SK-N-SH treated with all-trans-retinoic acid at 6 μM for 48 hours (cell line): ENCODE measurements around the gene ST3GAL6.

Source experiments
- ATAC-seq: fragments of 200-7000 bp; cut with Tn5 transposase; 3 replicates; pipeline ENCODE4 v1.9.1; 2020; ENCODE audit warnings: mild to moderate bottlenecking, moderate library complexity
- ARNTL ChIP-seq: fragments of 450-650 bp; formaldehyde crosslinking; IDR thresholded peaks from 2 replicates; pipeline ENCODE4 v1.5.0; 2020; ENCODE audit warnings: low read depth, mild to moderate bottlenecking, moderate library complexity, borderline replicate concordance
- BACH2 ChIP-seq: fragments of 250-450 bp; sonication (Bioruptor Pico); IDR thresholded peaks from 2 replicates; pipeline ENCODE4 v1.9.0; 2021; ENCODE audit warnings: mild to moderate bottlenecking, borderline replicate concordance
- CSDC2 ChIP-seq: fragments of 250-450 bp; sonication (Bioruptor Pico); IDR thresholded peaks from 2 replicates; pipeline ENCODE4 v1.5.0; 2020; ENCODE audit warnings: mild to moderate bottlenecking, moderate library complexity
- ESRRG ChIP-seq: fragments of 250-450 bp; sonication (Bioruptor Pico); IDR thresholded peaks from 2 replicates; pipeline ENCODE4 v1.6.1; 2021; ENCODE audit warnings: mild to moderate bottlenecking
- GLIS3 ChIP-seq: fragments of 250-450 bp; sonication (Bioruptor Pico); IDR thresholded peaks from 2 replicates; pipeline ENCODE4 v1.5.0; 2020; ENCODE audit warnings: mild to moderate bottlenecking, moderate library complexity
- ISL1 ChIP-seq: fragments of 250-450 bp; sonication (Bioruptor Pico); IDR thresholded peaks from 2 replicates; pipeline ENCODE4 v2.1.2; 2022; ENCODE audit warnings: mild to moderate bottlenecking, moderate library complexity
- OSR1 ChIP-seq: fragments of 250-450 bp; sonication (Bioruptor Pico); IDR thresholded peaks from 2 replicates; pipeline ENCODE4 v1.8.0; 2022; ENCODE audit warnings: moderate library complexity, mild to moderate bottlenecking, inconsistent platforms
- PPARA ChIP-seq: fragments of 250-450 bp; sonication (Bioruptor Pico); IDR thresholded peaks from 2 replicates; pipeline ENCODE4 v1.5.0; 2020; ENCODE audit warnings: mild to moderate bottlenecking, borderline replicate concordance
- RARB ChIP-seq: fragments of 250-450 bp; sonication (Bioruptor Pico); IDR thresholded peaks from 2 replicates; pipeline ENCODE4 v1.8.0; 2021; ENCODE audit warnings: mild to moderate bottlenecking, moderate library complexity
- SNAI2 ChIP-seq: fragments of 250-450 bp; sonication (Bioruptor Pico); IDR thresholded peaks from 2 replicates; pipeline ENCODE4 v1.5.0; 2020; ENCODE audit warnings: mild to moderate bottlenecking, moderate library complexity
- TCF4 ChIP-seq: fragments of 250-450 bp; sonication (Bioruptor Pico); IDR thresholded peaks from 2 replicates; pipeline ENCODE4 v1.8.0; 2021; ENCODE audit warnings: mild to moderate bottlenecking, moderate library complexity, borderline replicate concordance
- TOX ChIP-seq: fragments of 250-450 bp; sonication (Bioruptor Pico); IDR thresholded peaks from 2 replicates; pipeline ENCODE4 v1.8.0; 2021; ENCODE audit warnings: mild to moderate bottlenecking, moderate library complexity, borderline replicate concordance
- ZC3H10 ChIP-seq: fragments of 250-450 bp; sonication (Bioruptor Pico); IDR thresholded peaks from 2 replicates; pipeline ENCODE4 v1.5.1; 2021; ENCODE audit warnings: mild to moderate bottlenecking, moderate library complexity
- ZFP3 ChIP-seq: fragments of 250-450 bp; sonication (Bioruptor Pico); IDR thresholded peaks from 2 replicates; pipeline ENCODE4 v1.5.0; 2020; ENCODE audit warnings: mild to moderate bottlenecking, moderate library complexity
- ZFP30 ChIP-seq: fragments of 450-650 bp; formaldehyde crosslinking; IDR thresholded peaks from 2 replicates; pipeline ENCODE4 v1.5.0; 2022; ENCODE audit warnings: mild to moderate bottlenecking, moderate library complexity
- ZNF565 ChIP-seq: fragments of 450-650 bp; formaldehyde crosslinking; conservative IDR thresholded peaks from 2 replicates; pipeline ENCODE4 v1.5.0; 2020; ENCODE audit warnings: low read depth, mild to moderate bottlenecking, moderate library complexity
- ZNF70 ChIP-seq: fragments of 450-650 bp; formaldehyde crosslinking; IDR thresholded peaks from 2 replicates; pipeline ENCODE4 v1.5.0; 2020; ENCODE audit warnings: mild to moderate bottlenecking, moderate library complexity
- ZNF8 ChIP-seq: fragments of 450-650 bp; formaldehyde crosslinking; IDR thresholded peaks from 2 replicates; pipeline ENCODE4 v1.5.0; 2020; ENCODE audit warnings: mild to moderate bottlenecking, moderate library complexity
- TF ChIP-seq, protein P1 (sequence below): fragments of 250-450 bp; sonication (Bioruptor Pico); IDR thresholded peaks from 2 replicates; pipeline ENCODE4 v1.8.0; 2021; ENCODE audit warnings: low read depth, mild to moderate bottlenecking, moderate library complexity, borderline replicate concordance
- TF ChIP-seq, protein P2 (sequence below): fragments of 250-450 bp; sonication (Bioruptor Pico); IDR thresholded peaks from 2 replicates; pipeline ENCODE4 v1.5.1; 2020; ENCODE audit warnings: low read depth, mild to moderate bottlenecking, moderate library complexity
- TF ChIP-seq, protein P3 (sequence below): fragments of 250-450 bp; sonication (Bioruptor Pico); IDR thresholded peaks from 2 replicates; pipeline ENCODE4 v1.5.1; 2021; ENCODE audit warnings: mild to moderate bottlenecking, moderate library complexity
- TF ChIP-seq, protein P4 (sequence below): fragments of 250-450 bp; sonication (Bioruptor Pico); IDR thresholded peaks from 2 replicates; pipeline ENCODE4 v1.5.0; 2020; ENCODE audit warnings: mild to moderate bottlenecking, moderate library complexity
- TF ChIP-seq, protein P5 (sequence below): fragments of 250-450 bp; sonication (Bioruptor Pico); IDR thresholded peaks from 2 replicates; pipeline ENCODE4 v1.8.0; 2020; ENCODE audit warnings: mild to moderate bottlenecking, moderate library complexity, borderline replicate concordance

ST3GAL6 gene

GRCh38 chr3:98728672-98729071 lies 34.5 kb upstream of the ST3GAL6 start:
- ATAC-seq = no peak
- no peak for TF ChIP-seq RARB
- no peak for TF ChIP-seq ZNF565 (CRISPR knock-in tag)
- no peak for TF ChIP-seq ZC3H10 (CRISPR knock-in tag)
- no peak for TF ChIP-seq TCF4 (CRISPR knock-in tag)
- TF ChIP-seq, protein P1, sequence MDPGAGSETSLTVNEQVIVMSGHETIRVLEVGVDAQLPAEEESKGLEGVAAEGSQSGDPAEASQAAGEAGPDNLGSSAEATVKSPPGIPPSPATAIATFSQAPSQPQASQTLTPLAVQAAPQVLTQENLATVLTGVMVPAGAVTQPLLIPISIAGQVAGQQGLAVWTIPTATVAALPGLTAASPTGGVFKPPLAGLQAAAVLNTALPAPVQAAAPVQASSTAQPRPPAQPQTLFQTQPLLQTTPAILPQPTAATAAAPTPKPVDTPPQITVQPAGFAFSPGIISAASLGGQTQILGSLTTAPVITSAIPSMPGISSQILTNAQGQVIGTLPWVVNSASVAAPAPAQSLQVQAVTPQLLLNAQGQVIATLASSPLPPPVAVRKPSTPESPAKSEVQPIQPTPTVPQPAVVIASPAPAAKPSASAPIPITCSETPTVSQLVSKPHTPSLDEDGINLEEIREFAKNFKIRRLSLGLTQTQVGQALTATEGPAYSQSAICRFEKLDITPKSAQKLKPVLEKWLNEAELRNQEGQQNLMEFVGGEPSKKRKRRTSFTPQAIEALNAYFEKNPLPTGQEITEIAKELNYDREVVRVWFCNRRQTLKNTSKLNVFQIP (CRISPR knock-in tag) = no peak
- TF ChIP-seq PPARA = no peak
- no peak for TF ChIP-seq ZNF70 (CRISPR knock-in tag)
- no peak for TF ChIP-seq ZFP3 (CRISPR knock-in tag)
- TF ChIP-seq, protein P2, sequence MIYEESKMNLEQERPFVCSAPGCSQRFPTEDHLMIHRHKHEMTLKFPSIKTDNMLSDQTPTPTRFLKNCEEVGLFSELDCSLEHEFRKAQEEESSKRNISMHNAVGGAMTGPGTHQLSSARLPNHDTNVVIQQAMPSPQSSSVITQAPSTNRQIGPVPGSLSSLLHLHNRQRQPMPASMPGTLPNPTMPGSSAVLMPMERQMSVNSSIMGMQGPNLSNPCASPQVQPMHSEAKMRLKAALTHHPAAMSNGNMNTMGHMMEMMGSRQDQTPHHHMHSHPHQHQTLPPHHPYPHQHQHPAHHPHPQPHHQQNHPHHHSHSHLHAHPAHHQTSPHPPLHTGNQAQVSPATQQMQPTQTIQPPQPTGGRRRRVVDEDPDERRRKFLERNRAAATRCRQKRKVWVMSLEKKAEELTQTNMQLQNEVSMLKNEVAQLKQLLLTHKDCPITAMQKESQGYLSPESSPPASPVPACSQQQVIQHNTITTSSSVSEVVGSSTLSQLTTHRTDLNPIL (CRISPR knock-in tag) = no peak
- TF ChIP-seq, protein P3, sequence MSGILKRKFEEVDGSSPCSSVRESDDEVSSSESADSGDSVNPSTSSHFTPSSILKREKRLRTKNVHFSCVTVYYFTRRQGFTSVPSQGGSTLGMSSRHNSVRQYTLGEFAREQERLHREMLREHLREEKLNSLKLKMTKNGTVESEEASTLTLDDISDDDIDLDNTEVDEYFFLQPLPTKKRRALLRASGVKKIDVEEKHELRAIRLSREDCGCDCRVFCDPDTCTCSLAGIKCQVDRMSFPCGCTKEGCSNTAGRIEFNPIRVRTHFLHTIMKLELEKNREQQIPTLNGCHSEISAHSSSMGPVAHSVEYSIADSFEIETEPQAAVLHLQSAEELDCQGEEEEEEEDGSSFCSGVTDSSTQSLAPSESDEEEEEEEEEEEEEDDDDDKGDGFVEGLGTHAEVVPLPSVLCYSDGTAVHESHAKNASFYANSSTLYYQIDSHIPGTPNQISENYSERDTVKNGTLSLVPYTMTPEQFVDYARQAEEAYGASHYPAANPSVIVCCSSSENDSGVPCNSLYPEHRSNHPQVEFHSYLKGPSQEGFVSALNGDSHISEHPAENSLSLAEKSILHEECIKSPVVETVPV (CRISPR knock-in tag) = no peak
- TF ChIP-seq TOX = no peak
- TF ChIP-seq ZNF8 = no peak
- TF ChIP-seq, protein P4, sequence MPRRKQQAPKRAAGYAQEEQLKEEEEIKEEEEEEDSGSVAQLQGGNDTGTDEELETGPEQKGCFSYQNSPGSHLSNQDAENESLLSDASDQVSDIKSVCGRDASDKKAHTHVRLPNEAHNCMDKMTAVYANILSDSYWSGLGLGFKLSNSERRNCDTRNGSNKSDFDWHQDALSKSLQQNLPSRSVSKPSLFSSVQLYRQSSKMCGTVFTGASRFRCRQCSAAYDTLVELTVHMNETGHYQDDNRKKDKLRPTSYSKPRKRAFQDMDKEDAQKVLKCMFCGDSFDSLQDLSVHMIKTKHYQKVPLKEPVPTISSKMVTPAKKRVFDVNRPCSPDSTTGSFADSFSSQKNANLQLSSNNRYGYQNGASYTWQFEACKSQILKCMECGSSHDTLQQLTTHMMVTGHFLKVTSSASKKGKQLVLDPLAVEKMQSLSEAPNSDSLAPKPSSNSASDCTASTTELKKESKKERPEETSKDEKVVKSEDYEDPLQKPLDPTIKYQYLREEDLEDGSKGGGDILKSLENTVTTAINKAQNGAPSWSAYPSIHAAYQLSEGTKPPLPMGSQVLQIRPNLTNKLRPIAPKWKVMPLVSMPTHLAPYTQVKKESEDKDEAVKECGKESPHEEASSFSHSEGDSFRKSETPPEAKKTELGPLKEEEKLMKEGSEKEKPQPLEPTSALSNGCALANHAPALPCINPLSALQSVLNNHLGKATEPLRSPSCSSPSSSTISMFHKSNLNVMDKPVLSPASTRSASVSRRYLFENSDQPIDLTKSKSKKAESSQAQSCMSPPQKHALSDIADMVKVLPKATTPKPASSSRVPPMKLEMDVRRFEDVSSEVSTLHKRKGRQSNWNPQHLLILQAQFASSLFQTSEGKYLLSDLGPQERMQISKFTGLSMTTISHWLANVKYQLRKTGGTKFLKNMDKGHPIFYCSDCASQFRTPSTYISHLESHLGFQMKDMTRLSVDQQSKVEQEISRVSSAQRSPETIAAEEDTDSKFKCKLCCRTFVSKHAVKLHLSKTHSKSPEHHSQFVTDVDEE (CRISPR knock-in tag) = no peak
- no peak for TF ChIP-seq ESRRG (CRISPR knock-in tag)
- TF ChIP-seq GLIS3 (CRISPR knock-in tag) = no peak
- no peak for TF ChIP-seq ZFP30 (CRISPR knock-in tag)
- no peak for TF ChIP-seq BACH2 (CRISPR knock-in tag)
- TF ChIP-seq ISL1 (CRISPR knock-in tag) = no peak
- no peak for TF ChIP-seq OSR1 (CRISPR knock-in tag)
- no peak for TF ChIP-seq SNAI2
- TF ChIP-seq, all 23 proteins: peak for 0

- no peak for ATAC-seq
- TF ChIP-seq ZNF8 = no peak
- no peak for TF ChIP-seq OSR1 (CRISPR knock-in tag)
- TF ChIP-seq ESRRG (CRISPR knock-in tag) = no peak
- TF ChIP-seq ZNF70 (CRISPR knock-in tag) = no peak
- no peak for TF ChIP-seq ISL1 (CRISPR knock-in tag)
- no peak for TF ChIP-seq ZFP30 (CRISPR knock-in tag)
- TF ChIP-seq GLIS3 (CRISPR knock-in tag) = no peak
- no peak for TF ChIP-seq CSDC2 (CRISPR knock-in tag)
- TF ChIP-seq, protein P5, sequence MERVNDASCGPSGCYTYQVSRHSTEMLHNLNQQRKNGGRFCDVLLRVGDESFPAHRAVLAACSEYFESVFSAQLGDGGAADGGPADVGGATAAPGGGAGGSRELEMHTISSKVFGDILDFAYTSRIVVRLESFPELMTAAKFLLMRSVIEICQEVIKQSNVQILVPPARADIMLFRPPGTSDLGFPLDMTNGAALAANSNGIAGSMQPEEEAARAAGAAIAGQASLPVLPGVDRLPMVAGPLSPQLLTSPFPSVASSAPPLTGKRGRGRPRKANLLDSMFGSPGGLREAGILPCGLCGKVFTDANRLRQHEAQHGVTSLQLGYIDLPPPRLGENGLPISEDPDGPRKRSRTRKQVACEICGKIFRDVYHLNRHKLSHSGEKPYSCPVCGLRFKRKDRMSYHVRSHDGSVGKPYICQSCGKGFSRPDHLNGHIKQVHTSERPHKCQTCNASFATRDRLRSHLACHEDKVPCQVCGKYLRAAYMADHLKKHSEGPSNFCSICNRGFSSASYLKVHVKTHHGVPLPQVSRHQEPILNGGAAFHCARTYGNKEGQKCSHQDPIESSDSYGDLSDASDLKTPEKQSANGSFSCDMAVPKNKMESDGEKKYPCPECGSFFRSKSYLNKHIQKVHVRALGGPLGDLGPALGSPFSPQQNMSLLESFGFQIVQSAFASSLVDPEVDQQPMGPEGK = no peak
- no peak for TF ChIP-seq TOX
- TF ChIP-seq ARNTL = no peak
- TF ChIP-seq, protein P1 (CRISPR knock-in tag) = no peak
- TF ChIP-seq, protein P4 (CRISPR knock-in tag) = no peak
- TF ChIP-seq, protein P3 (CRISPR knock-in tag) = no peak
These were observed 32.8 kb upstream of the ST3GAL6 start for GRCh38 chr3:98730338-98730737.
